Measurements from ENCODE around the gene SULF2.

DNA sequence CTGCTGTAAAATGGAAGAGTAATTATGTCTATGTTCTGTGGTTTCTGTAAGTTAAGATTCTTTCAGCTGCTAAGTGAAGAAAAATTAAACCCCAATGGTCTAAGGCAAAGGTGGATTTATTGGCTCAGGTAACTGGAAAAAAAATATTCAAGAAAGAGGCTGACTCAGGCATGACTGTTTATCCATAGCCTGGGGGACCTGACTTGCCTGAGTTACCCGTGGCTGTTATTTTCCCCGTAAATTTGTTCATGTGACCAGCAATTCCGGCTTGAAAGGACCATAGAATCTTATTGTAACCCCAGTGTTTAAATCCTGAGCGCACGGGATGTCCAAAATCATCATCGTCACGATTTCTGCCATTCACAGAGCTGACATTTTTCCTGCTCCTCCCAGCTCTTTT lies 32.3 kb upstream of the SULF2 start:
- TF ChIP-seq, protein P1, sequence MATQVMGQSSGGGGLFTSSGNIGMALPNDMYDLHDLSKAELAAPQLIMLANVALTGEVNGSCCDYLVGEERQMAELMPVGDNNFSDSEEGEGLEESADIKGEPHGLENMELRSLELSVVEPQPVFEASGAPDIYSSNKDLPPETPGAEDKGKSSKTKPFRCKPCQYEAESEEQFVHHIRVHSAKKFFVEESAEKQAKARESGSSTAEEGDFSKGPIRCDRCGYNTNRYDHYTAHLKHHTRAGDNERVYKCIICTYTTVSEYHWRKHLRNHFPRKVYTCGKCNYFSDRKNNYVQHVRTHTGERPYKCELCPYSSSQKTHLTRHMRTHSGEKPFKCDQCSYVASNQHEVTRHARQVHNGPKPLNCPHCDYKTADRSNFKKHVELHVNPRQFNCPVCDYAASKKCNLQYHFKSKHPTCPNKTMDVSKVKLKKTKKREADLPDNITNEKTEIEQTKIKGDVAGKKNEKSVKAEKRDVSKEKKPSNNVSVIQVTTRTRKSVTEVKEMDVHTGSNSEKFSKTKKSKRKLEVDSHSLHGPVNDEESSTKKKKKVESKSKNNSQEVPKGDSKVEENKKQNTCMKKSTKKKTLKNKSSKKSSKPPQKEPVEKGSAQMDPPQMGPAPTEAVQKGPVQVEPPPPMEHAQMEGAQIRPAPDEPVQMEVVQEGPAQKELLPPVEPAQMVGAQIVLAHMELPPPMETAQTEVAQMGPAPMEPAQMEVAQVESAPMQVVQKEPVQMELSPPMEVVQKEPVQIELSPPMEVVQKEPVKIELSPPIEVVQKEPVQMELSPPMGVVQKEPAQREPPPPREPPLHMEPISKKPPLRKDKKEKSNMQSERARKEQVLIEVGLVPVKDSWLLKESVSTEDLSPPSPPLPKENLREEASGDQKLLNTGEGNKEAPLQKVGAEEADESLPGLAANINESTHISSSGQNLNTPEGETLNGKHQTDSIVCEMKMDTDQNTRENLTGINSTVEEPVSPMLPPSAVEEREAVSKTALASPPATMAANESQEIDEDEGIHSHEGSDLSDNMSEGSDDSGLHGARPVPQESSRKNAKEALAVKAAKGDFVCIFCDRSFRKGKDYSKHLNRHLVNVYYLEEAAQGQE (IDR thresholded peaks at IDR 0.05): no peak
- TF ChIP-seq JUND (IDR thresholded peaks at IDR 0.05) (no peak), NR2F2 (IDR thresholded peaks at IDR 0.05) (no peak), EGR1 (IDR thresholded peaks at IDR 0.05; ENCODE audit: low read depth in 2 of 2) (no peak), FOXA1 (IDR thresholded peaks at IDR 0.05) (no peak), RXRA (IDR thresholded peaks at IDR 0.05) (no peak), RAD21 (IDR thresholded peaks at IDR 0.05) (no peak), GABPA (IDR thresholded peaks at IDR 0.05 in 1 of 2, conservative IDR thresholded peaks at IDR 0.05 in 1 of 2) (no peak), YY1 (IDR thresholded peaks at IDR 0.05) (no peak)
- TF ChIP-seq, protein P2, sequence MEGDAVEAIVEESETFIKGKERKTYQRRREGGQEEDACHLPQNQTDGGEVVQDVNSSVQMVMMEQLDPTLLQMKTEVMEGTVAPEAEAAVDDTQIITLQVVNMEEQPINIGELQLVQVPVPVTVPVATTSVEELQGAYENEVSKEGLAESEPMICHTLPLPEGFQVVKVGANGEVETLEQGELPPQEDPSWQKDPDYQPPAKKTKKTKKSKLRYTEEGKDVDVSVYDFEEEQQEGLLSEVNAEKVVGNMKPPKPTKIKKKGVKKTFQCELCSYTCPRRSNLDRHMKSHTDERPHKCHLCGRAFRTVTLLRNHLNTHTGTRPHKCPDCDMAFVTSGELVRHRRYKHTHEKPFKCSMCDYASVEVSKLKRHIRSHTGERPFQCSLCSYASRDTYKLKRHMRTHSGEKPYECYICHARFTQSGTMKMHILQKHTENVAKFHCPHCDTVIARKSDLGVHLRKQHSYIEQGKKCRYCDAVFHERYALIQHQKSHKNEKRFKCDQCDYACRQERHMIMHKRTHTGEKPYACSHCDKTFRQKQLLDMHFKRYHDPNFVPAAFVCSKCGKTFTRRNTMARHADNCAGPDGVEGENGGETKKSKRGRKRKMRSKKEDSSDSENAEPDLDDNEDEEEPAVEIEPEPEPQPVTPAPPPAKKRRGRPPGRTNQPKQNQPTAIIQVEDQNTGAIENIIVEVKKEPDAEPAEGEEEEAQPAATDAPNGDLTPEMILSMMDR (IDR thresholded peaks at IDR 0.05; ENCODE audit: low read depth, low read length, missing input control): no peak
- TF ChIP-seq, protein P3, sequence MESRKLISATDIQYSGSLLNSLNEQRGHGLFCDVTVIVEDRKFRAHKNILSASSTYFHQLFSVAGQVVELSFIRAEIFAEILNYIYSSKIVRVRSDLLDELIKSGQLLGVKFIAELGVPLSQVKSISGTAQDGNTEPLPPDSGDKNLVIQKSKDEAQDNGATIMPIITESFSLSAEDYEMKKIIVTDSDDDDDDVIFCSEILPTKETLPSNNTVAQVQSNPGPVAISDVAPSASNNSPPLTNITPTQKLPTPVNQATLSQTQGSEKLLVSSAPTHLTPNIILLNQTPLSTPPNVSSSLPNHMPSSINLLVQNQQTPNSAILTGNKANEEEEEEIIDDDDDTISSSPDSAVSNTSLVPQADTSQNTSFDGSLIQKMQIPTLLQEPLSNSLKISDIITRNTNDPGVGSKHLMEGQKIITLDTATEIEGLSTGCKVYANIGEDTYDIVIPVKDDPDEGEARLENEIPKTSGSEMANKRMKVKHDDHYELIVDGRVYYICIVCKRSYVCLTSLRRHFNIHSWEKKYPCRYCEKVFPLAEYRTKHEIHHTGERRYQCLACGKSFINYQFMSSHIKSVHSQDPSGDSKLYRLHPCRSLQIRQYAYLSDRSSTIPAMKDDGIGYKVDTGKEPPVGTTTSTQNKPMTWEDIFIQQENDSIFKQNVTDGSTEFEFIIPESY (IDR thresholded peaks at IDR 0.05): no peak
- TF ChIP-seq, protein P4, sequence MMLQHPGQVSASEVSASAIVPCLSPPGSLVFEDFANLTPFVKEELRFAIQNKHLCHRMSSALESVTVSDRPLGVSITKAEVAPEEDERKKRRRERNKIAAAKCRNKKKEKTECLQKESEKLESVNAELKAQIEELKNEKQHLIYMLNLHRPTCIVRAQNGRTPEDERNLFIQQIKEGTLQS (IDR thresholded peaks at IDR 0.05): no peak
- TF ChIP-seq, protein P5, sequence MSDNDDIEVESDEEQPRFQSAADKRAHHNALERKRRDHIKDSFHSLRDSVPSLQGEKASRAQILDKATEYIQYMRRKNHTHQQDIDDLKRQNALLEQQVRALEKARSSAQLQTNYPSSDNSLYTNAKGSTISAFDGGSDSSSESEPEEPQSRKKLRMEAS (IDR thresholded peaks at IDR 0.05): no peak
